Heart left ventricle (tissue), 16 donors: Measurements from ENCODE around the gene RAB38. TPM values are rescaled to one million over a fixed set of nuclear protein-coding genes. Genes with fewer than 3 reads are reported as not detected.

Experiments
- ATAC-seq, 4 donors: fragments of 200-7000 bp; cut with Tn5 transposase; one replicate each; pipeline ENCODE4 v1.9.1; 2020 to 2022; ENCODE audit warnings: moderate library complexity in 4 of 4, mild to moderate bottlenecking in 3 of 4, moderate number of reproducible peaks in 1 of 4
- DNase-seq, 5 donors: peaks; one replicate each; pipeline ENCODE4 v3.0.0-alpha.2; 2020
- H3K27ac ChIP-seq, 12 donors: fragments of 200-600 bp; sonication (generic) in 4 of 12; one replicate each; pipeline versions ENCODE4 v1.5.0 to v1.8.0; 2016 to 2022; ENCODE audit warnings: mild to moderate bottlenecking in 2 of 12
- H3K27me3 ChIP-seq, 9 donors: fragments of 200-600 bp; sonication (generic) in 2 of 9; one replicate each; pipeline versions ENCODE4 v1.5.1 to v1.8.0; 2016 to 2022; ENCODE audit warnings: mild to moderate bottlenecking in 3 of 9
- H3K36me3 ChIP-seq, 9 donors: fragments of 200-600 bp; sonication (generic) in 2 of 9; one replicate each; pipeline versions ENCODE4 v1.5.0 to v1.8.0; 2018 to 2022; ENCODE audit warnings: mild to moderate bottlenecking in 2 of 9
- H3K4me1 ChIP-seq, 12 donors: fragments of 200-600 bp; sonication (generic) in 4 of 12; one replicate each; pipeline versions ENCODE4 v1.5.0 to v1.8.0; 2016 to 2022; ENCODE audit warnings: mild to moderate bottlenecking in 3 of 12
- H3K4me3 ChIP-seq, 12 donors: fragments of 200-600 bp; sonication (generic) in 4 of 12; one replicate each; pipeline versions ENCODE4 v1.5.0 to v1.8.0; 2017 to 2022; ENCODE audit warnings: mild to moderate bottlenecking in 9 of 12, moderate library complexity in 4 of 12
- H3K9me3 ChIP-seq, 12 donors: fragments of 200-600 bp; sonication (generic) in 4 of 12; one replicate each; pipeline versions ENCODE4 v1.5.0 to v1.8.0; 2016 to 2022; ENCODE audit warnings: mild to moderate bottlenecking in 1 of 12
- CTCF ChIP-seq, 12 donors: fragments of 200-600 bp; sonication (generic) in 4 of 12; IDR thresholded peaks; one replicate each; pipeline versions ENCODE4 v1.5.0 to v1.8.0; 2018 to 2022; ENCODE audit warnings: antibody characterized with exemption in 12 of 12, mild to moderate bottlenecking in 5 of 12
- POLR2A ChIP-seq, 2 donors: fragments of 450-650 bp; IDR thresholded peaks; one replicate each; pipeline ENCODE4 v1.6.1; 2017; ENCODE audit warnings: antibody characterized with exemption in 2 of 2, mild to moderate bottlenecking in 2 of 2, moderate library complexity in 2 of 2
- WGBS, 4 donors: extraction: QIAGEN DNeasy Blood & Tissue Kit in 2 of 4; methylation state at CpG; one replicate each; pipeline versions ENCODE4 v1.1.5 to v1.1.7; 2013 to 2018; 5-methylcytosine and 5-hydroxymethylcytosine counted together
- intact Hi-C, 10 donors: fragments of 100-400 bp; cut with DNase I; formaldehyde crosslinking; loops; one replicate each; pipeline versions ENCODE4 v1.11.1 to v1.14.2; 2022
- polyA plus RNA-seq, 2 donors: library from polyadenylated mRNA; stranded (reverse); fragments of 200-250 nt; gene quantifications; one replicate each; pipeline ENCODE4 v1.2.3, GENCODE V29; 2013
- total RNA-seq, 9 donors: library from RNA; depleted of rRNA in 2 of 9; stranded (reverse); fragments of >200 nt in 2 of 9; fragmentation: NEBNext Ultra II Directional in 3 of 9; extraction: Animal tissue kit (Norgen Biotek cat#: 25700) in 3 of 9; gene quantifications; one replicate each; pipeline versions ENCODE4 v1.1.0 to v1.2.4, GENCODE V29; 2016 to 2023
- donor health status: ischemic (EF 13 %, LVEDD 7.1; RV severe dilation, severe dysfunction).
- donor health status: healthy with polysubstance abuse.
- donor health status: DM: no; HTN: yes; CAD: no.
- donor health status: DM: no; HTN: no; CAD: no.
- donor health status: ischemic (EF 25% LVEDD 6.9; RV normal size, moderate dysfunction).
- donor health status: ischemic (EF 25% LVEDD 5.7; RV mildly dilated, moderate dysfunction).
- donor health status: healthy.
- donor health status: DM: yes; HTN: yes; CAD: no.
- donor health status: ischemic (EF 35%, LVEDD 5.7; RV mildly dilated, moderate dysfunction).
- donor health status: nonischemic (EF 11% LVEDD 7.7; RV severe dilation, severe dysfunction).
- donor health status: DM: yes; HTN: yes; CAD: no.
- donor health status: PGD.
- donor health status: ischemic (EF 29% LVEDD 5.4; RV normal size, mild dysfunction).
- donor health status: nonischemic (EF 23%, LVEDD 6.1; RV moderate dilation, normal function).

Gene RAB38
- total and polyA plus RNA-seq, 11 donors = 0.25 to 1.5 (median 0.47) TPM; not detected in 2

- no peak overlapping the region for H3K4me3 ChIP-seq
- intact Hi-C loops = no loop called here
- no peak for ATAC-seq
- H3K9me3 ChIP-seq = peaks cover 0 to 15% (median 8%) of the 10 kb centered on the region in 12 donors
- no peaks in the 10 kb centered on the region for H3K4me1 ChIP-seq
- 66 to 78% (median 69%) methylated on average over 3 of the region's 3 CpGs for WGBS, 4 donors
- TF ChIP-seq POLR2A (IDR thresholded peaks at IDR 0.05) (no peak), CTCF (IDR thresholded peaks at IDR 0.05) (no peak)
- no peaks in the 10 kb centered on the region for H3K36me3 ChIP-seq
- H3K27ac ChIP-seq = no peak overlapping the region
- no peaks in the 10 kb centered on the region for H3K27me3 ChIP-seq
- no peak for DNase-seq
Observed at GRCh38 chr11:88131764-88132470, 43.3 kb downstream of the RAB38 start.

- ATAC-seq = no peak
Observed at GRCh38 chr11:88122956-88123355, 52.3 kb downstream of the RAB38 start.

GRCh38 chr11:88119561-88119960 is 55.7 kb downstream of the RAB38 start:
- H3K4me3 ChIP-seq = no peak overlapping the region
- no peaks in the 10 kb centered on the region for H3K9me3 ChIP-seq
- DNase-seq (no peak), ATAC-seq (no peak)
- intact Hi-C loops = no loop called here
- H3K36me3 ChIP-seq = no peaks in the 10 kb centered on the region
- no peaks in the 10 kb centered on the region for H3K4me1 ChIP-seq
- 63 to 75% (median 69%) methylated on average over 2 of the region's 2 CpGs for WGBS, 4 donors
- H3K27ac ChIP-seq = no peak overlapping the region
- no peaks in the 10 kb centered on the region for H3K27me3 ChIP-seq
- TF ChIP-seq CTCF (IDR thresholded peaks at IDR 0.05) (no peak), POLR2A (IDR thresholded peaks at IDR 0.05) (no peak)

More at GRCh38 chr11:88122956-88123355, 52.3 kb downstream of the RAB38 start:
- WGBS, 4 donors = 71 to 91% (median 77%) methylated on average over 4 of the region's 4 CpGs
- no peak for DNase-seq
- TF ChIP-seq CTCF (IDR thresholded peaks at IDR 0.05) (no peak), POLR2A (IDR thresholded peaks at IDR 0.05) (no peak)
- H3K4me1 ChIP-seq = no peaks in the 10 kb centered on the region
- intact Hi-C loops = no loop called here
- no peaks in the 10 kb centered on the region for H3K36me3 ChIP-seq
- H3K27ac ChIP-seq = no peak overlapping the region
- H3K9me3 ChIP-seq = peaks cover 0 to 12% (median 0%) of the 10 kb centered on the region in 12 donors
- no peak overlapping the region for H3K4me3 ChIP-seq
- no peaks in the 10 kb centered on the region for H3K27me3 ChIP-seq

- no peak for ATAC-seq
- no peak for DNase-seq
- intact Hi-C loops = no loop called here
- WGBS, 4 donors = 91 to 95% (median 93%) methylated on average over 1 of the region's 1 CpG
- Histone ChIP-seq H3K4me1 (no peaks in the 10 kb centered on the region), H3K9me3 (no peaks in the 10 kb centered on the region), H3K27ac (no peak overlapping the region), H3K27me3 (no peaks in the 10 kb centered on the region), H3K36me3 (no peaks in the 10 kb centered on the region), H3K4me3 (no peak overlapping the region)
- TF ChIP-seq POLR2A (IDR thresholded peaks at IDR 0.05) (no peak), CTCF (IDR thresholded peaks at IDR 0.05) (no peak)
Observed at GRCh38 chr11:88117281-88117858, 57.9 kb downstream of the RAB38 start.
